ENCODE measurements around the gene SEMA5B.

SEMA5B gene

GRCh38 chr3:122875547-122876127, 151.9 kb downstream of the SEMA5B start:
- Histone ChIP-seq H3K27ac (no peak overlapping the region), H3K9ac (ENCODE audit: insufficient read length) (no peak overlapping the region), H3K9me3 (ENCODE audit: low read depth, low read length) (no peaks in the 10 kb centered on the region), H3K4me3 (no peak overlapping the region), H3K36me3 (ENCODE audit: insufficient read depth, low read length) (peaks cover 12% of the 10 kb centered on the region)
- TF ChIP-seq EZH2 (IDR thresholded peaks at IDR 0.05) (no peak), FOXP2 (optimal IDR thresholded peaks at IDR 0.05; ENCODE audit: control extremely low read depth, extremely low read length, insufficient read depth) (no peak)
- no peak for DNase-seq (ENCODE audit: low read depth, low spot score)

GRCh38 chr3:122873741-122874515, 153.6 kb downstream of the SEMA5B start:
- H3K27ac ChIP-seq = no peak overlapping the region
- DNase-seq (ENCODE audit: low read depth, low spot score) = no peak
- TF ChIP-seq FOXP2 (optimal IDR thresholded peaks at IDR 0.05; ENCODE audit: control extremely low read depth, extremely low read length, insufficient read depth) (no peak), EZH2 (IDR thresholded peaks at IDR 0.05) (no peak), POLR2AphosphoS5 (IDR thresholded peaks at IDR 0.05; ENCODE audit: borderline replicate concordance, low read depth, low read length) (no peak)
- H3K9ac ChIP-seq (ENCODE audit: insufficient read length) = no peak overlapping the region
- H3K36me3 ChIP-seq (ENCODE audit: insufficient read depth, low read length) = peaks cover 6% of the 10 kb centered on the region
- H3K9me3 ChIP-seq (ENCODE audit: low read depth, low read length) = no peaks in the 10 kb centered on the region
- H3K4me3 ChIP-seq = no peak overlapping the region

- no peak overlapping the region for H3K4me3 ChIP-seq
- H3K9ac ChIP-seq (ENCODE audit: insufficient read length) = no peak overlapping the region
- TF ChIP-seq FOXP2 (optimal IDR thresholded peaks at IDR 0.05; ENCODE audit: control extremely low read depth, extremely low read length, insufficient read depth) (no peak), EZH2 (IDR thresholded peaks at IDR 0.05) (no peak), POLR2AphosphoS5 (IDR thresholded peaks at IDR 0.05; ENCODE audit: borderline replicate concordance, low read depth, low read length) (no peak)
- H3K36me3 ChIP-seq (ENCODE audit: insufficient read depth, low read length) = peaks cover 16% of the 10 kb centered on the region
- H3K27ac ChIP-seq = peak overlapping the region; percentile 69
- no peaks in the 10 kb centered on the region for H3K9me3 ChIP-seq (ENCODE audit: low read depth, low read length)
- no peak for DNase-seq (ENCODE audit: low read depth, low spot score)
Measured at GRCh38 chr3:122868322-122868721, 159.2 kb downstream of the SEMA5B start.

- Histone ChIP-seq H3K4me3 (no peak overlapping the region), H3K9ac (ENCODE audit: insufficient read length) (no peak overlapping the region), H3K27ac (no peak overlapping the region), H3K9me3 (ENCODE audit: low read depth, low read length) (no peaks in the 10 kb centered on the region), H3K36me3 (ENCODE audit: insufficient read depth, low read length) (peaks cover 26% of the 10 kb centered on the region)
- TF ChIP-seq EZH2 (IDR thresholded peaks at IDR 0.05) (no peak), FOXP2 (optimal IDR thresholded peaks at IDR 0.05; ENCODE audit: control extremely low read depth, extremely low read length, insufficient read depth) (no peak), POLR2AphosphoS5 (IDR thresholded peaks at IDR 0.05; ENCODE audit: borderline replicate concordance, low read depth, low read length) (no peak)
- DNase-seq (ENCODE audit: low read depth, low spot score) = no peak
Measured at GRCh38 chr3:122864498-122864897, 163.1 kb downstream of the SEMA5B start.

- H3K9me3 ChIP-seq (ENCODE audit: low read depth, low read length) = no peaks in the 10 kb centered on the region
- H3K4me3 ChIP-seq = no peak overlapping the region
- H3K27ac ChIP-seq = no peak overlapping the region
- TF ChIP-seq FOXP2 (optimal IDR thresholded peaks at IDR 0.05; ENCODE audit: control extremely low read depth, extremely low read length, insufficient read depth) (no peak), EZH2 (IDR thresholded peaks at IDR 0.05) (no peak), POLR2AphosphoS5 (IDR thresholded peaks at IDR 0.05; ENCODE audit: borderline replicate concordance, low read depth, low read length) (no peak)
- DNase-seq (ENCODE audit: low read depth, low spot score) = no peak
- H3K36me3 ChIP-seq (ENCODE audit: insufficient read depth, low read length) = peaks cover 24% of the 10 kb centered on the region
- H3K9ac ChIP-seq (ENCODE audit: insufficient read length) = no peak overlapping the region
Measured at GRCh38 chr3:122862381-122862780, 165.2 kb downstream of the SEMA5B start.

Data from SK-N-MC (cell line).